ENCODE measurements around the gene NUDT8.

NUDT8 gene

GRCh38 chr11:67652965-67653845 is 23.5 kb upstream of the NUDT8 start:
- H3K4me1 ChIP-seq (ENCODE audit: insufficient read depth, low read length, severe bottlenecking): peaks cover 26% of the 10 kb centered on the region
- no peak overlapping the region for H3K27ac ChIP-seq (ENCODE audit: low read depth, low read length, poor library complexity, severe bottlenecking)
- no peaks in the 10 kb centered on the region for H3F3A ChIP-seq (ENCODE audit: insufficient read depth, low read length)
- H4K20me1 ChIP-seq (ENCODE audit: insufficient read depth, low read length): no peaks in the 10 kb centered on the region
- no peak overlapping the region for H2AFZ ChIP-seq (ENCODE audit: low read length)
- H3K9ac ChIP-seq (ENCODE audit: low read length): no peak overlapping the region
- no peak for TF ChIP-seq CTCF (IDR thresholded peaks at IDR 0.05; ENCODE audit: low read length)
- TF ChIP-seq EZH2 (IDR thresholded peaks at IDR 0.05; ENCODE audit: borderline replicate concordance, low read length): no peak
- no peak overlapping the region for H3K4me3 ChIP-seq (ENCODE audit: low read depth, low read length, poor library complexity, severe bottlenecking)
- H3K36me3 ChIP-seq (ENCODE audit: insufficient read depth, low read length): no peaks in the 10 kb centered on the region; the same call in 1 of the 2 replicates
- H3K79me2 ChIP-seq (ENCODE audit: insufficient read depth, low read length): no peaks in the 10 kb centered on the region
- H3K27me3 ChIP-seq (ENCODE audit: insufficient read depth, low read length): peaks cover 8% of the 10 kb centered on the region; the same call in 1 of the 2 replicates
- no peak overlapping the region for H3K4me2 ChIP-seq (ENCODE audit: low read length)
- H3K9me3 ChIP-seq (ENCODE audit: low read length): peaks cover 26% of the 10 kb centered on the region
- no peaks in the 10 kb centered on the region for H3K9me2 ChIP-seq (ENCODE audit: low read depth, low read length)

GRCh38 chr11:67651976-67652781 is 22.4 kb upstream of the NUDT8 start:
- H3K36me3 ChIP-seq (ENCODE audit: insufficient read depth, low read length): no peaks in the 10 kb centered on the region; the same call in 1 of the 2 replicates
- H3K4me2 ChIP-seq (ENCODE audit: low read length): no peak overlapping the region
- H3K27me3 ChIP-seq (ENCODE audit: insufficient read depth, low read length): no peaks in the 10 kb centered on the region; the same call in 1 of the 2 replicates
- no peaks in the 10 kb centered on the region for H4K20me1 ChIP-seq (ENCODE audit: insufficient read depth, low read length)
- no peak overlapping the region for H3K27ac ChIP-seq (ENCODE audit: low read depth, low read length, poor library complexity, severe bottlenecking)
- H3K79me2 ChIP-seq (ENCODE audit: insufficient read depth, low read length): no peaks in the 10 kb centered on the region
- peaks cover 19% of the 10 kb centered on the region for H3K9me3 ChIP-seq (ENCODE audit: low read length)
- no peak overlapping the region for H3K9ac ChIP-seq (ENCODE audit: low read length)
- H2AFZ ChIP-seq (ENCODE audit: low read length): no peak overlapping the region
- H3K4me3 ChIP-seq (ENCODE audit: low read depth, low read length, poor library complexity, severe bottlenecking): no peak overlapping the region
- TF ChIP-seq CTCF (IDR thresholded peaks at IDR 0.05; ENCODE audit: low read length): no peak
- TF ChIP-seq EZH2 (IDR thresholded peaks at IDR 0.05; ENCODE audit: borderline replicate concordance, low read length): no peak
- H3K9me2 ChIP-seq (ENCODE audit: low read depth, low read length): no peaks in the 10 kb centered on the region
- peaks cover 36% of the 10 kb centered on the region for H3K4me1 ChIP-seq (ENCODE audit: insufficient read depth, low read length, severe bottlenecking)
- H3F3A ChIP-seq (ENCODE audit: insufficient read depth, low read length): no peaks in the 10 kb centered on the region

GRCh38 chr11:67649634-67650510 is 20.1 kb upstream of the NUDT8 start:
- no peaks in the 10 kb centered on the region for H3F3A ChIP-seq (ENCODE audit: insufficient read depth, low read length)
- TF ChIP-seq CTCF (IDR thresholded peaks at IDR 0.05; ENCODE audit: low read length) (no peak), EZH2 (IDR thresholded peaks at IDR 0.05; ENCODE audit: borderline replicate concordance, low read length) (no peak)
- H3K79me2 ChIP-seq (ENCODE audit: insufficient read depth, low read length): no peaks in the 10 kb centered on the region
- H3K27me3 ChIP-seq (ENCODE audit: insufficient read depth, low read length): no peaks in the 10 kb centered on the region; the same call in 1 of the 2 replicates
- peak overlapping the region; percentile 57 for H3K4me3 ChIP-seq (ENCODE audit: low read depth, low read length, poor library complexity, severe bottlenecking)
- peak overlapping the region; percentile 87 for H3K27ac ChIP-seq (ENCODE audit: low read depth, low read length, poor library complexity, severe bottlenecking)
- peak overlapping the region; percentile 56 for H3K9ac ChIP-seq (ENCODE audit: low read length)
- peak overlapping the region; percentile 73 for H3K4me2 ChIP-seq (ENCODE audit: low read length)
- H2AFZ ChIP-seq (ENCODE audit: low read length): no peak overlapping the region
- no peaks in the 10 kb centered on the region for H3K9me2 ChIP-seq (ENCODE audit: low read depth, low read length)
- H3K36me3 ChIP-seq (ENCODE audit: insufficient read depth, low read length): no peaks in the 10 kb centered on the region; the same call in 1 of the 2 replicates
- peaks cover 3% of the 10 kb centered on the region; the same call in 1 of the 2 replicates for H3K9me3 ChIP-seq (ENCODE audit: low read length)
- H4K20me1 ChIP-seq (ENCODE audit: insufficient read depth, low read length): no peaks in the 10 kb centered on the region
- H3K4me1 ChIP-seq (ENCODE audit: insufficient read depth, low read length, severe bottlenecking): peaks cover 52% of the 10 kb centered on the region
